B cell (primary cell): ENCODE data around the gene SCNM1.

Experiments used
- CTCF ChIP-seq: fragments of 200-600 bp; IDR thresholded peaks from one replicate; pipeline ENCODE4 v1.8.0; 2022; ENCODE audit warnings: antibody characterized with exemption, mild to moderate bottlenecking
- EZH2 ChIP-seq: IDR thresholded peaks from 2 replicates; pipeline ENCODE4 v1.6.1; 2012; ENCODE audit warnings: borderline replicate concordance, low read depth, mild to moderate bottlenecking, moderate library complexity, low read length; ENCODE audit not compliant: insufficient read depth, poor library complexity, severe bottlenecking

GRCh38 chr1:151184211-151184610 is 18.3 kb downstream of the SCNM1 start:
- no peak for TF ChIP-seq CTCF
- no peak for TF ChIP-seq EZH2
